OCI-LY1 (cell line): ENCODE data around the gene TRIO.

Source experiments
- CTCF ChIP-seq: fragments of 200-600 bp; sonication (generic), shearing (Covaris generic); IDR thresholded peaks from 2 replicates; pipeline ENCODE4 v1.5.1; 2017; ENCODE audit warnings: mild to moderate bottlenecking, antibody characterized with exemption, low read length, moderate library complexity, mixed read lengths
- EZH2 ChIP-seq: fragments of 200-600 bp; sonication (generic), shearing (Covaris generic); IDR thresholded peaks from 2 replicates; pipeline ENCODE4 v1.8.0; 2017; ENCODE audit warnings: borderline replicate concordance, mixed run types, mild to moderate bottlenecking, antibody characterized with exemption, low read length, moderate library complexity, mixed read lengths

- no peak for TF ChIP-seq CTCF
- TF ChIP-seq EZH2: no peak
Observed at GRCh38 chr5:14476786-14477435, 333.8 kb downstream of the TRIO start.
